HEK293T (cell line): ENCODE results near the gene COL27A1.
"Not testable (repeated sequence)": the region's sequence is repeated elsewhere in the genome, so short reads cannot be mapped to it uniquely, and the experiment has no call there.

Experiments
- BHLHE40 ChIP-seq: fragments of 450-650 bp; IDR thresholded peaks from 2 replicates; pipeline ENCODE4 v1.6.1; 2016; ENCODE audit warnings: mild to moderate bottlenecking, moderate library complexity, borderline replicate concordance
- SP1 ChIP-seq: fragments of 450-650 bp; IDR thresholded peaks from 2 replicates; pipeline ENCODE4 v1.6.1; 2017
- ZNF384 ChIP-seq: fragments of 450-650 bp; IDR thresholded peaks from 2 replicates; pipeline ENCODE4 v1.6.1; 2016

GRCh38 chr9:114328357-114328820, 173.1 kb downstream of the COL27A1 start:
- TF ChIP-seq SP1, BHLHE40, ZNF384: not testable (repeated sequence)
